HepG2 (cell line): ENCODE data around the gene B3GNT2. TPM values are rescaled to one million over a fixed set of nuclear protein-coding genes. Genes with fewer than 3 reads are reported as not detected.

ENCODE experiments used
- ATAC-seq: fragments of 200-7000 bp; cut with Tn5 transposase; 3 replicates; pipeline ENCODE4 v1.9.1; 2020; ENCODE audit warnings: mild to moderate bottlenecking, moderate library complexity
- BruUV-seq: library from RNA; stranded (reverse); fragments of 400-500 nt; replicated peaks from 2 replicates; lab custom pipeline; 2021; lab: Mats Ljungman, UMichigan
- CTCF ChIA-PET: fragments of 300-600 bp; formaldehyde crosslinking; extraction: SDS; loops from one replicate; lab custom pipeline; 2021; ENCODE audit warnings: low total read pairs, inconsistent platforms, low intra/inter-chr PET ratio; lab: Yijun Ruan, JAX
- POLR2A ChIA-PET: fragments of 350-600 bp; sonication (Branson Sonifier 250); formaldehyde crosslinking; loops from one replicate; lab custom pipeline; 2020; ENCODE audit warnings: antibody characterized with exemption, inconsistent platforms; lab: Yijun Ruan, JAX
- DNase-seq: peaks from one replicate; pipeline ENCODE4 v3.0.0-alpha.2; 2015; ENCODE audit warnings: low spot score
- FAIRE-seq: peaks from 3 replicates; lab custom pipeline; 2011; peaks lifted over from hg19 to GRCh38; lab: Jason Lieb, UNC
- H2AFZ ChIP-seq: one replicate; pipeline ENCODE4 v1.6.1; 2011; ENCODE audit warnings: low read length, inconsistent platforms
- H3K27ac ChIP-seq: fragments of 300-600 bp; 3 replicates; pipeline ENCODE4 v1.8.0; 2011; ENCODE audit warnings: mixed run types, mild to moderate bottlenecking, mixed read lengths, low read length, inconsistent platforms; ENCODE audit not compliant: insufficient read depth; ENCODE audit errors: extremely low read length
- H3K27me3 ChIP-seq, 2 experiments: fragments of 200-600 bp in 1 of 2; 2 replicates in 1 of 2; 3 replicates in 1 of 2; pipeline versions ENCODE4 v1.6.0 to v1.8.0; 2011; ENCODE audit warnings: low read length in 2 of 2, mild to moderate bottlenecking in 2 of 2, moderate library complexity in 2 of 2, inconsistent platforms in 1 of 2; ENCODE audit not compliant: insufficient read depth in 2 of 2, control insufficient read depth in 1 of 2
- H3K36me3 ChIP-seq, 2 experiments: fragments of 200-600 bp in 1 of 2; replicated peaks in 1 of 2; 2 replicates in 1 of 2; 3 replicates in 1 of 2; pipeline versions ENCODE4 v1.5.1 to v1.8.0; 2011; ENCODE audit warnings: low read length in 2 of 2, inconsistent platforms in 1 of 2; ENCODE audit not compliant: insufficient read depth in 2 of 2, control insufficient read depth in 1 of 2
- H3K4me1 ChIP-seq: 2 replicates; pipeline ENCODE4 v1.5.1; 2012; ENCODE audit warnings: low read length, inconsistent platforms; ENCODE audit not compliant: insufficient read depth
- H3K4me2 ChIP-seq: 2 replicates; pipeline ENCODE4 v1.6.0; 2011; ENCODE audit warnings: low read depth, low read length, inconsistent platforms
- H3K4me3 ChIP-seq, 3 experiments: fragments of 200-600 bp in 1 of 3; sonication (generic), shearing (Covaris generic) in 1 of 3; replicated peaks in 1 of 3; 2 replicates each; pipeline ENCODE4 v1.5.1; 2011 to 2016; ENCODE audit warnings: low read length in 3 of 3, inconsistent platforms in 2 of 3, low read depth in 2 of 3, mild to moderate bottlenecking in 2 of 3, control low read depth in 1 of 3, mixed read lengths in 1 of 3; ENCODE audit not compliant: insufficient read depth in 1 of 3
- H3K79me2 ChIP-seq: one replicate; pipeline ENCODE4 v1.6.1; 2011; ENCODE audit warnings: low read length, inconsistent platforms; ENCODE audit not compliant: insufficient read depth
- H3K9ac ChIP-seq: 2 replicates; pipeline ENCODE4 v1.6.0; 2011; ENCODE audit warnings: mild to moderate bottlenecking, low read depth, low read length, inconsistent platforms; ENCODE audit not compliant: insufficient read depth
- H3K9me3 ChIP-seq: 2 replicates; pipeline ENCODE4 v1.5.1; 2012; ENCODE audit warnings: mild to moderate bottlenecking, low read length
- H4K20me1 ChIP-seq: 2 replicates; pipeline ENCODE4 v1.6.0; 2011; ENCODE audit warnings: inconsistent platforms, mild to moderate bottlenecking, low read length, moderate library complexity; ENCODE audit not compliant: insufficient read depth
- CSRNP2 ChIP-seq: sonication (generic); formaldehyde crosslinking; conservative IDR thresholded peaks from 2 replicates; pipeline ENCODE4 v1.8.0; 2022; ENCODE audit warnings: low read depth, missing genetic modification reagents
- FOXA1 ChIP-seq, 2 experiments: fragments of 450-650 bp in 1 of 2; sonication (generic) in 1 of 2; formaldehyde crosslinking in 1 of 2; IDR thresholded peaks; 2 replicates each; pipeline versions ENCODE4 v1.4.0 to v1.6.1; 2016 to 2020; ENCODE audit warnings: missing genetic modification reagents in 1 of 2
- HOXA3 ChIP-seq: sonication (generic); formaldehyde crosslinking; IDR thresholded peaks from 2 replicates; pipeline ENCODE4 v1.5.0; 2020; ENCODE audit warnings: missing genetic modification reagents
- MZF1 ChIP-seq: sonication (generic); formaldehyde crosslinking; IDR thresholded peaks from 2 replicates; pipeline ENCODE4 v1.8.1; 2023; ENCODE audit warnings: mild to moderate bottlenecking, missing genetic modification reagents, borderline replicate concordance
- REXO4 ChIP-seq: sonication (generic); formaldehyde crosslinking; IDR thresholded peaks from 2 replicates; pipeline ENCODE4 v1.8.0; 2022; ENCODE audit warnings: missing genetic modification reagents, mild to moderate bottlenecking, borderline replicate concordance
- SP2 ChIP-seq: sonication (generic); formaldehyde crosslinking; IDR thresholded peaks from 2 replicates; pipeline ENCODE4 v1.5.1; 2020; ENCODE audit warnings: mild to moderate bottlenecking, missing genetic modification reagents
- ZBTB40 ChIP-seq, 2 experiments: fragments of 450-650 bp in 1 of 2; sonication (generic) in 1 of 2; formaldehyde crosslinking in 1 of 2; IDR thresholded peaks; 2 replicates each; pipeline versions ENCODE4 v1.6.1 to v1.8.0; 2016 to 2022; ENCODE audit warnings: antibody characterized with exemption in 1 of 2, mild to moderate bottlenecking in 1 of 2, missing genetic modification reagents in 1 of 2
- ZFYVE20 ChIP-seq: sonication (generic); formaldehyde crosslinking; IDR thresholded peaks from 2 replicates; pipeline ENCODE4 v1.8.0; 2023; ENCODE audit warnings: low read depth, mild to moderate bottlenecking, moderate library complexity, missing genetic modification reagents, borderline replicate concordance
- ZMAT5 ChIP-seq: sonication (generic); formaldehyde crosslinking; IDR thresholded peaks from 2 replicates; pipeline ENCODE4 v1.5.0; 2020; ENCODE audit warnings: mild to moderate bottlenecking, low read depth, missing genetic modification reagents, borderline replicate concordance
- ZNF101 ChIP-seq: sonication (generic); formaldehyde crosslinking; IDR thresholded peaks from 2 replicates; pipeline ENCODE4 v1.4.0; 2020; ENCODE audit warnings: mild to moderate bottlenecking, low read depth, missing genetic modification reagents, borderline replicate concordance
- ZNF121 ChIP-seq: sonication (generic); formaldehyde crosslinking; IDR thresholded peaks from 2 replicates; pipeline ENCODE4 v1.5.0; 2020; ENCODE audit warnings: mild to moderate bottlenecking, missing genetic modification reagents
- ZNF562 ChIP-seq: sonication (generic); formaldehyde crosslinking; IDR thresholded peaks from 2 replicates; pipeline ENCODE4 v1.8.0; 2022; ENCODE audit warnings: missing genetic modification reagents, borderline replicate concordance
- in situ Hi-C: cut with HindIII; loops from 2 replicates; pipeline ENCODE4 v1.10.0; 2017; ENCODE audit warnings: low pct_unique_long_range_greater_than_20kb; ENCODE audit not compliant: extremely low pct_ligation_motif_present
- intact Hi-C: fragments of 100-400 bp; cut with micrococcal nuclease; formaldehyde crosslinking; loops from one replicate; pipeline ENCODE4 v1.10.0; 2022; ENCODE audit not compliant: unreplicated experiment
- polyA plus RNA-seq, 8 experiments: library from polyadenylated mRNA; depleted of rRNA in 3 of 8; stranded (reverse) in 7 of 8; unstranded in 1 of 8; fragments of >200 nt; fragmentation: Illumina TruSeq in 4 of 8; extraction: Trizol in 4 of 8; gene quantifications; 2 replicates each; pipeline versions ENCODE4 v1.2.1 to v1.2.3, GENCODE V29; 2011 to 2016; ENCODE audit warnings: low read depth in 4 of 8, missing spikeins in 1 of 8, mixed read lengths in 1 of 8; ENCODE audit not compliant: insufficient read depth in 1 of 8
- total RNA-seq, 5 experiments: library from RNA; depleted of rRNA; stranded (reverse); fragments of >200 nt; fragmentation: Illumina TruSeq; extraction: Trizol; gene quantifications; 2 replicates each; pipeline ENCODE4 v1.2.3, GENCODE V29; 2016; ENCODE audit warnings: low read depth in 1 of 5

The B3GNT2 gene
- total and polyA plus RNA-seq, 2 of the 13 experiments (the other 11 are each of a cell fraction or from before 2014, with no cell fraction given), result 26.3 to 28.5 TPM

- TF ChIP-seq ZBTB40 (IDR thresholded peaks at IDR 0.05) (no peak), ZBTB40 (CRISPR knock-in tag; IDR thresholded peaks at IDR 0.05) (no peak), SP2 (CRISPR knock-in tag) (no peak), HOXA3 (no peak)
Measured at GRCh38 chr2:62175728-62176127, 20.2 kb upstream of the B3GNT2 start (continued).

GRCh38 chr2:62176801-62177200, 19.1 kb upstream of the B3GNT2 start:
- no peak for ATAC-seq
- CTCF ChIA-PET, result no interaction called here
- TF ChIP-seq CSRNP2 (no peak), ZNF121 (CRISPR knock-in tag) (no peak), ZMAT5 (CRISPR knock-in tag) (no peak), MZF1 (CRISPR knock-in tag) (no peak), ZNF101 (CRISPR knock-in tag) (no peak), ZFYVE20 (no peak), REXO4 (CRISPR knock-in tag) (no peak), FOXA1 (IDR thresholded peaks at IDR 0.05) (no peak), FOXA1 (CRISPR knock-in tag; IDR thresholded peaks at IDR 0.05) (no peak), ZNF562 (CRISPR knock-in tag) (no peak)

More at GRCh38 chr2:62176801-62177200, 19.1 kb upstream of the B3GNT2 start:
- Histone ChIP-seq H3K4me1 (no peaks in the 10 kb centered on the region), H3K4me2 (no peak overlapping the region), H3K36me3 (no peaks in the 10 kb centered on the region), H4K20me1 (no peaks in the 10 kb centered on the region), H3K79me2 (no peaks in the 10 kb centered on the region), H3K9me3 (no peaks in the 10 kb centered on the region), H2AFZ (no peak overlapping the region), H3K4me3 (no peak overlapping the region), H3K27me3 (no peaks in the 10 kb centered on the region; a peak in 1 of 5 replicates), H3K9ac (no peak overlapping the region), H3K27ac (no peak overlapping the region)
- intact Hi-C loops, result no loop called here
- POLR2A ChIA-PET, result interaction anchor here (1.2 kb wide), 1 partner anchor 19 kb away, joined by 5 read pairs; the partner anchor contains the start of gene B3GNT2
- FAIRE-seq (no peak), DNase-seq (no peak)
- in situ Hi-C loops, result no loop called here
- BruUV-seq, result no TSS peak
